ENCODE data around the gene FLVCR2. TPM values are rescaled to one million over a fixed set of nuclear protein-coding genes. Genes with fewer than 3 reads are reported as not detected.

Gene FLVCR2
- total and polyA plus RNA-seq, 2 donors (not counting 1 experiment from before 2014, with no cell fraction given): 0.31 to 1.6 TPM

GRCh38 chr14:75591331-75591946 lies 13.0 kb downstream of the FLVCR2 start:
- intact Hi-C loops (cut with micrococcal nuclease): no loop called here
- Mint-ChIP-seq H3K4me3 (no peak overlapping the region), H3K4me1 (peaks cover 5% of the 10 kb centered on the region), H3K27me3 (no peaks in the 10 kb centered on the region), H3K27ac (no peak overlapping the region), H3K9me3 (ENCODE audit: insufficient read depth) (no peaks in the 10 kb centered on the region)
- no peaks in the 10 kb centered on the region for H3K79me2 ChIP-seq (ENCODE audit: control insufficient read depth, insufficient read depth, low read length)
- no peak for ATAC-seq (ENCODE audit: low read depth)
- H3K4me2 ChIP-seq (replicated peaks; ENCODE audit: low read depth, low read length, poor library complexity, severe bottlenecking): no peak overlapping the region
- no peaks in the 10 kb centered on the region for H3K27me3 ChIP-seq (replicated peaks in 1 of 4; ENCODE audit: control extremely low read depth in 1 of 4, control insufficient read depth in 3 of 4, insufficient read depth in 4 of 4, low read length in 3 of 4)
- TF ChIP-seq EZH2 (IDR thresholded peaks at IDR 0.05; ENCODE audit: borderline replicate concordance, insufficient read depth, low read depth, low read length, poor library complexity, severe bottlenecking) (no peak), CTCF (IDR thresholded peaks at IDR 0.05) (no peak)
- H2AFZ ChIP-seq (ENCODE audit: insufficient read depth, low read depth, low read length, poor library complexity, severe bottlenecking): no peak overlapping the region
- no peaks in the 10 kb centered on the region for H3K4me1 ChIP-seq (ENCODE audit: control insufficient read depth in 2 of 2, insufficient read depth in 2 of 2, low read length in 2 of 2)
- POLR2A ChIA-PET: no interaction called here
- no peaks in the 10 kb centered on the region for H4K20me1 ChIP-seq (ENCODE audit: control insufficient read depth, insufficient read depth, low read length, poor library complexity, severe bottlenecking)
- H3K9me3 ChIP-seq (ENCODE audit: control extremely low read depth in 1 of 3, control insufficient read depth in 2 of 3, insufficient read depth in 1 of 3, low read length in 2 of 3): peaks cover 0 to 4% (median 0%) of the 10 kb centered on the region in 3 donors
- H3K36me3 ChIP-seq (replicated peaks in 1 of 2; ENCODE audit: control extremely low read depth in 1 of 2, control insufficient read depth in 1 of 2, extremely low read depth in 1 of 2, insufficient read depth in 2 of 2, low read length in 1 of 2): no peaks in the 10 kb centered on the region
- no peak overlapping the region for H3K4me3 ChIP-seq (ENCODE audit: control extremely low read depth in 1 of 5, extremely low read depth in 1 of 5, insufficient read depth in 1 of 5, low read depth in 2 of 5, low read length in 4 of 5)
- no peak for DNase-seq
- no peak overlapping the region for H3K9ac ChIP-seq (ENCODE audit: low read length)
- no peak overlapping the region for H3K27ac ChIP-seq (ENCODE audit: low read length in 2 of 2)
- CTCF ChIA-PET: no interaction called here
- WGBS (ENCODE audit: insufficient coverage): 90% methylated on average over 1 of the region's 1 CpG

GRCh38 chr14:75591987-75592575 lies 13.7 kb downstream of the FLVCR2 start:
- CTCF ChIA-PET: no interaction called here
- intact Hi-C loops (cut with micrococcal nuclease): no loop called here
- no peaks in the 10 kb centered on the region for H3K9me3 Mint-ChIP-seq (ENCODE audit: insufficient read depth)
- Histone ChIP-seq H3K9me3 (ENCODE audit: control extremely low read depth in 1 of 3, control insufficient read depth in 2 of 3, insufficient read depth in 1 of 3, low read length in 2 of 3) (peaks cover 0 to 4% (median 0%) of the 10 kb centered on the region in 3 donors), H3K4me2 (replicated peaks; ENCODE audit: low read depth, low read length, poor library complexity, severe bottlenecking) (no peak overlapping the region), H2AFZ (ENCODE audit: insufficient read depth, low read depth, low read length, poor library complexity, severe bottlenecking) (no peak overlapping the region), H3K36me3 (replicated peaks in 1 of 2; ENCODE audit: control extremely low read depth in 1 of 2, control insufficient read depth in 1 of 2, extremely low read depth in 1 of 2, insufficient read depth in 2 of 2, low read length in 1 of 2) (no peaks in the 10 kb centered on the region), H3K27ac (ENCODE audit: low read length in 2 of 2) (no peak overlapping the region), H3K4me1 (ENCODE audit: control insufficient read depth in 2 of 2, insufficient read depth in 2 of 2, low read length in 2 of 2) (no peaks in the 10 kb centered on the region), H3K9ac (ENCODE audit: low read length) (no peak overlapping the region), H3K79me2 (ENCODE audit: control insufficient read depth, insufficient read depth, low read length) (no peaks in the 10 kb centered on the region), H3K4me3 (ENCODE audit: control extremely low read depth in 1 of 5, extremely low read depth in 1 of 5, insufficient read depth in 1 of 5, low read depth in 2 of 5, low read length in 4 of 5) (no peak overlapping the region), H4K20me1 (ENCODE audit: control insufficient read depth, insufficient read depth, low read length, poor library complexity, severe bottlenecking) (no peaks in the 10 kb centered on the region), H3K27me3 (replicated peaks in 1 of 4; ENCODE audit: control extremely low read depth in 1 of 4, control insufficient read depth in 3 of 4, insufficient read depth in 4 of 4, low read length in 3 of 4) (no peaks in the 10 kb centered on the region)
- peaks cover 5% of the 10 kb centered on the region for H3K4me1 Mint-ChIP-seq
- H3K27ac Mint-ChIP-seq: no peak overlapping the region
- H3K27me3 Mint-ChIP-seq: no peaks in the 10 kb centered on the region
- POLR2A ChIA-PET: no interaction called here
- no peak overlapping the region for H3K4me3 Mint-ChIP-seq
- ATAC-seq (ENCODE audit: low read depth) (no peak), DNase-seq (no peak)
- no peak for TF ChIP-seq EZH2 (IDR thresholded peaks at IDR 0.05; ENCODE audit: borderline replicate concordance, insufficient read depth, low read depth, low read length, poor library complexity, severe bottlenecking)
- TF ChIP-seq CTCF (IDR thresholded peaks at IDR 0.05): no peak
